Neuronal stem cell (in vitro differentiated cells): Measurements from ENCODE around the gene SEMA6D.

Experiments
- DNase-seq: peaks from one replicate; pipeline ENCODE4 v3.0.0-alpha.2; 2013; ENCODE audit warnings: low spot score
- H2AFZ ChIP-seq: one replicate; pipeline ENCODE4 v1.6.1; 2013; ENCODE audit warnings: mild to moderate bottlenecking, low read length, inconsistent platforms
- H2AK5ac ChIP-seq: 2 replicates; pipeline ENCODE4 v1.6.1; 2013; ENCODE audit warnings: low read depth, mild to moderate bottlenecking, inconsistent platforms, low read length, moderate library complexity, mixed read lengths
- H2BK120ac ChIP-seq: 2 replicates; pipeline ENCODE4 v1.6.1; 2013; ENCODE audit warnings: low read depth, mild to moderate bottlenecking, inconsistent platforms, low read length, moderate library complexity, mixed read lengths
- H2BK12ac ChIP-seq: one replicate; pipeline ENCODE4 v1.6.1; 2013; ENCODE audit warnings: low read length, inconsistent platforms
- H2BK15ac ChIP-seq: 2 replicates; pipeline ENCODE4 v1.6.1; 2013; ENCODE audit warnings: mild to moderate bottlenecking, low read length, inconsistent platforms, mixed read lengths
- H2BK5ac ChIP-seq: one replicate; pipeline ENCODE4 v1.6.1; 2013; ENCODE audit warnings: inconsistent platforms, mild to moderate bottlenecking, low read length, moderate library complexity
- H3K14ac ChIP-seq: one replicate; pipeline ENCODE4 v1.6.1; 2013; ENCODE audit warnings: low read length, inconsistent platforms
- H3K18ac ChIP-seq: 2 replicates; pipeline ENCODE4 v1.6.1; 2013; ENCODE audit warnings: low read length, inconsistent platforms
- H3K23ac ChIP-seq: 2 replicates; pipeline ENCODE4 v1.6.1; 2013; ENCODE audit warnings: low read depth, mild to moderate bottlenecking, mixed read lengths, low read length, inconsistent platforms; ENCODE audit not compliant: poor library complexity
- H3K27ac ChIP-seq: replicated peaks from 3 replicates; pipeline ENCODE4 v1.5.1; 2013; ENCODE audit warnings: low read length, inconsistent platforms
- H3K27me3 ChIP-seq, 3 experiments: 2 replicates each; pipeline ENCODE4 v1.6.1; 2013; ENCODE audit warnings: low read length in 3 of 3, mild to moderate bottlenecking in 2 of 3, inconsistent platforms in 1 of 3, low read depth in 1 of 3, mixed read lengths in 1 of 3, moderate library complexity in 1 of 3; ENCODE audit not compliant: control insufficient read depth in 3 of 3, insufficient read depth in 3 of 3
- H3K36me3 ChIP-seq, 2 donors: replicated peaks in 1 of 2; 2 replicates each; pipeline ENCODE4 v1.6.1; 2013; ENCODE audit warnings: low read length in 2 of 2; ENCODE audit not compliant: control insufficient read depth in 2 of 2, insufficient read depth in 2 of 2
- H3K4ac ChIP-seq: 2 replicates; pipeline ENCODE4 v1.6.1; 2013; ENCODE audit warnings: inconsistent platforms, mild to moderate bottlenecking, low read length, moderate library complexity
- H3K4me1 ChIP-seq, 2 donors: 1 replicate in 1 of 2; 2 replicates in 1 of 2; pipeline ENCODE4 v1.6.1; 2013; ENCODE audit warnings: low read length in 2 of 2, low read depth in 1 of 2; ENCODE audit not compliant: control insufficient read depth in 2 of 2, insufficient read depth in 1 of 2
- H3K4me2 ChIP-seq: one replicate; pipeline ENCODE4 v1.6.1; 2013; ENCODE audit warnings: mild to moderate bottlenecking, low read length, inconsistent platforms; ENCODE audit not compliant: insufficient read depth, poor library complexity, severe bottlenecking
- H3K4me3 ChIP-seq, 2 donors: 2 replicates each; pipeline ENCODE4 v1.5.1; 2013; ENCODE audit warnings: low read length in 2 of 2, mild to moderate bottlenecking in 2 of 2, inconsistent platforms in 1 of 2, moderate library complexity in 1 of 2
- H3K79me1 ChIP-seq: one replicate; pipeline ENCODE4 v1.6.1; 2013; ENCODE audit warnings: low read depth, mild to moderate bottlenecking, inconsistent platforms, low read length, moderate library complexity
- H3K9ac ChIP-seq: one replicate; pipeline ENCODE4 v1.6.1; 2013; ENCODE audit warnings: mild to moderate bottlenecking, low read depth, low read length, inconsistent platforms; ENCODE audit not compliant: poor library complexity
- H3K9me3 ChIP-seq, 2 donors: replicated peaks in 1 of 2; 2 replicates each; pipeline versions ENCODE3 to v1.6.1; 2013; ENCODE audit warnings: low read length in 2 of 2, mild to moderate bottlenecking in 2 of 2, inconsistent platforms in 1 of 2, low read depth in 1 of 2, mixed read lengths in 1 of 2, moderate library complexity in 1 of 2; ENCODE audit not compliant: control insufficient read depth in 2 of 2, insufficient read depth in 1 of 2
- H4K8ac ChIP-seq: one replicate; pipeline ENCODE4 v1.6.1; 2013; ENCODE audit warnings: low read depth, mild to moderate bottlenecking, inconsistent platforms, low read length, moderate library complexity
- H4K91ac ChIP-seq: one replicate; pipeline ENCODE4 v1.6.1; 2013; ENCODE audit warnings: low read length, low read depth, mild to moderate bottlenecking, inconsistent platforms; ENCODE audit not compliant: poor library complexity
- WGBS, 2 donors: extraction: QIAGEN DNeasy Blood & Tissue Kit; methylation state at CpG; one replicate each; pipeline ENCODE4 v1.1.7; 2013; ENCODE audit warnings: missing lambda C conversion rate in 2 of 2, mixed read lengths in 1 of 2; ENCODE audit not compliant: insufficient read length in 2 of 2, insufficient replicate concordance in 1 of 2; ENCODE audit errors: extremely low coverage in 2 of 2; 5-methylcytosine and 5-hydroxymethylcytosine counted together

The SEMA6D gene

DNA sequence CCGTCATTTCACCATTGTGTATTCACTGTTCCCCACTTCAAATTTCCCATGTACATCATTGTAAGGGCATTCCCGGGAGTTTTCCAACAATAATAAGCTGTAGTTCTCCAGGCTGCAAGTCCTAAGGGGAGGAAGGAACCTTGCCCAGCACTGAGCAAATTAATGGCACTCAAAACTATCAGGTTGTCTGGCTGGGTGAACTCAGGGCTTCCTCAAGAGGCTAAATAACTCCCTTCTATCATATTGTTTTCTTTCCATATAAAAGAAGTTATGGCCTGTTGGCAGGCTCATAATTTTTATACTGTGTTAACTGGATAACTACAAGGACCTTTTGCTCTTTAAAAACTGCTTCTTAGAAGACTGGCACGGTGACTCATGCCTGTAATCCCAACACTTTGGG, 71.4 kb downstream of the SEMA6D start:
- H2BK12ac ChIP-seq, result no peak overlapping the region
- no peak overlapping the region for H3K4me3 ChIP-seq
- no peak overlapping the region for H3K27ac ChIP-seq
- WGBS, 2 donors, result no CpG with 5 or more reads among the region's 3 CpGs
- H2BK15ac ChIP-seq, result no peak overlapping the region
- H2AFZ ChIP-seq, result no peak overlapping the region
- H3K18ac ChIP-seq, result no peak overlapping the region
- no peak for DNase-seq
- no peak overlapping the region for H4K91ac ChIP-seq
- no peak overlapping the region for H3K23ac ChIP-seq
- H3K79me1 ChIP-seq, result no peaks in the 10 kb centered on the region
- H2BK120ac ChIP-seq, result no peak overlapping the region
- H3K9ac ChIP-seq, result no peak overlapping the region
- no peak overlapping the region for H4K8ac ChIP-seq
- H3K14ac ChIP-seq, result no peak overlapping the region
- H2AK5ac ChIP-seq, result no peak overlapping the region
- H3K4me1 ChIP-seq, result no peaks in the 10 kb centered on the region
- no peak overlapping the region for H2BK5ac ChIP-seq
- no peak overlapping the region for H3K4ac ChIP-seq
- H3K27me3 ChIP-seq, result no peaks in the 10 kb centered on the region
- no peaks in the 10 kb centered on the region for H3K9me3 ChIP-seq
- no peak overlapping the region for H3K4me2 ChIP-seq
- H3K36me3 ChIP-seq, result no peaks in the 10 kb centered on the region

DNA sequence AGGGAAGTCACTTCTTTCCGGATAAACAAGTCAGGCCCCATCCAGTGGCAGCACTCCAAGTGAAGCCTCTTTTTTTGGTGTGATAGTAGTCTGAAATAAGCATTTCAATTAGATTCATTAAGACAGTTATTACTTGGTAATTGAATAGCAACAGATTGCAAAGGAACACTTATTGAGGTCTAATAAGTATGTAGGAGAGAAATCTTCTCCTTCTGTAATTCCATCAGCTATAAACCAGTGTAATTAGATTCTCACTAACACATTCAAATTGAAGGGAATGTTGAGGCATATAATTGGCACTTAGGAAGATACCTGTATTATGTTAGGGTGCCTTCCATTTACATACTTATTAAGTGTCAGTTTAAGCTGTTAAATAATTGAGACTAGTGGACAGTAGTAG, 73.9 kb downstream of the SEMA6D start:
- Histone ChIP-seq H2BK120ac (no peak overlapping the region), H3K36me3 (no peaks in the 10 kb centered on the region), H4K91ac (no peak overlapping the region), H4K8ac (no peak overlapping the region), H3K23ac (no peak overlapping the region), H3K14ac (no peak overlapping the region), H2BK15ac (no peak overlapping the region), H3K27me3 (no peaks in the 10 kb centered on the region), H2AK5ac (no peak overlapping the region), H3K18ac (no peak overlapping the region), H3K27ac (no peak overlapping the region), H3K9ac (no peak overlapping the region), H3K4me1 (no peaks in the 10 kb centered on the region), H3K4me3 (no peak overlapping the region), H3K79me1 (no peaks in the 10 kb centered on the region), H2BK5ac (no peak overlapping the region), H3K4ac (no peak overlapping the region), H3K4me2 (no peak overlapping the region), H3K9me3 (no peaks in the 10 kb centered on the region), H2AFZ (no peak overlapping the region), H2BK12ac (no peak overlapping the region)
- DNase-seq, result no peak
- no CpG with 5 or more reads among the region's 1 CpG for whole genome bisulfite sequencing, 2 donors

DNA sequence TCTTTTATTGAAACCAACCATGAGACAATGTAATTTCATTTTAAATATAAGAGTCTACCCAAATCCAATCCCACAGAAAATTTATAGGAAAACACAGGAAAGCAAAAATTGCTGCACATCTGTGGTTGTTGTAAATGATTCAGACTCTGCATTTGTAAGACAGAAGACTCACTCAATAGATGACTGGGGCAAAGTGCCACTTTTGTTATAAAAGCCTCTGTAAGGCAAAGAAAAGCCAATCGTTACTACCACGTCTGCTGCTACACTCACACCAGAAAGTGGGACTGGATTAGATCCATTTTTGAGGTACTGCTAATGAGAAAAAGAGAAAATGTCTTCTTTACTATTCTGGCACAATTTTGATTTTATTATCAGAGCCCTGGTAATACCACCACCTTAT, 74.9 kb downstream of the SEMA6D start:
- Histone ChIP-seq H3K23ac (no peak overlapping the region), H3K9me3 (no peaks in the 10 kb centered on the region), H2AFZ (no peak overlapping the region), H4K91ac (no peak overlapping the region), H2AK5ac (no peak overlapping the region), H4K8ac (no peak overlapping the region), H3K18ac (no peak overlapping the region), H3K27me3 (no peaks in the 10 kb centered on the region), H2BK5ac (no peak overlapping the region), H3K14ac (no peak overlapping the region), H2BK120ac (no peak overlapping the region), H3K36me3 (no peaks in the 10 kb centered on the region), H3K9ac (no peak overlapping the region), H2BK12ac (no peak overlapping the region), H3K79me1 (no peaks in the 10 kb centered on the region), H2BK15ac (no peak overlapping the region), H3K4ac (no peak overlapping the region), H3K4me2 (no peak overlapping the region), H3K4me3 (no peak overlapping the region), H3K27ac (no peak overlapping the region), H3K4me1 (no peaks in the 10 kb centered on the region)
- DNase-seq, result no peak
- WGBS, 2 donors, result no CpG with 5 or more reads among the region's 2 CpGs

DNA sequence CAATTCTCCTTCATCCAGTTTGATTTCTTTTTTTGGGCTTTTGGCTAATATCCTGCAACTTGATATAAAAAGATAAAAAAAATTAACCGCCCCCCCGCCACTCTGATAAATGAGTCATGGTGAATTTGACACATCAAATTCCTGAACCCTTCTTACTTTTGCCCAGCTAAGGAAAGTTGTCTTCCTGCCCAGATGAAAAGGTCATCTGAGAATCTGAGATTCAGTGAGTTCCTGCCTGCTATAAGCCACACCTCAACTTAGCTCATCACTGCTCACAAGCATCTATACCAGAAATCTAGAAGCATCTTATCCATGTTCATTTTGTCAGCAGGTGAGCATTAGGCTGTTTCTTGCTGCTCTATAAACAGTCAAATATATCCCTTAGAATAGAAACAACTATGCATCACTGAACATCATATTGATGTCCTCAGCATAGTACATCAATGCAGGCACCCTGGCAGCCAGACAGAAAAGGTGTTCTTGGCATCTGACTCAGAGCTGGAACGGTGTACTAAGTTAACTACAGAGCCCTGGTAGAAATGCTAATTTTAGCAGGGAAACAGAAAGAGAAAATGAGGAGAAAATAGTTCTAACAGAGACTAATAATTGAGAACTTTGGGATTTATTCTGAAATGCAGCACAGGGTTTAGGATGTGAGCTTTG, 77.1 kb downstream of the SEMA6D start:
- Histone ChIP-seq H2BK5ac (no peak overlapping the region), H3K4me1 (no peaks in the 10 kb centered on the region), H3K23ac (no peak overlapping the region), H3K4me2 (no peak overlapping the region), H4K91ac (no peak overlapping the region), H3K9me3 (no peaks in the 10 kb centered on the region), H3K9ac (no peak overlapping the region), H3K4me3 (no peak overlapping the region), H3K14ac (no peak overlapping the region), H3K27me3 (no peaks in the 10 kb centered on the region), H2AK5ac (no peak overlapping the region), H3K79me1 (no peaks in the 10 kb centered on the region), H3K36me3 (no peaks in the 10 kb centered on the region), H3K27ac (no peak overlapping the region), H3K4ac (no peak overlapping the region), H3K18ac (no peak overlapping the region), H2BK12ac (no peak overlapping the region), H2BK120ac (no peak overlapping the region), H4K8ac (no peak overlapping the region), H2AFZ (no peak overlapping the region), H2BK15ac (no peak overlapping the region)
- no CpG with 5 or more reads among the region's 3 CpGs for WGBS, 2 donors
- no peak for DNase-seq
